HepG2 (cell line): ENCODE results near the gene KCTD14. TPM values are rescaled to one million over a fixed set of nuclear protein-coding genes. Genes with fewer than 3 reads are reported as not detected.
A peak's percentile ranks its signal among the peaks of the same experiment; 100 is the strongest.

Source experiments
- ATAC-seq: fragments of 200-7000 bp; cut with Tn5 transposase; 3 replicates; pipeline ENCODE4 v1.9.1; 2020; ENCODE audit warnings: mild to moderate bottlenecking, moderate library complexity
- BruUV-seq: library from RNA; stranded (reverse); fragments of 400-500 nt; replicated peaks from 2 replicates; lab custom pipeline; 2021; lab: Mats Ljungman, UMichigan
- CTCF ChIA-PET: fragments of 300-600 bp; formaldehyde crosslinking; extraction: SDS; loops from one replicate; lab custom pipeline; 2021; ENCODE audit warnings: low total read pairs, inconsistent platforms, low intra/inter-chr PET ratio; lab: Yijun Ruan, JAX
- POLR2A ChIA-PET: fragments of 350-600 bp; sonication (Branson Sonifier 250); formaldehyde crosslinking; loops from one replicate; lab custom pipeline; 2020; ENCODE audit warnings: antibody characterized with exemption, inconsistent platforms; lab: Yijun Ruan, JAX
- DNase-seq: peaks from one replicate; pipeline ENCODE4 v3.0.0-alpha.2; 2015; ENCODE audit warnings: low spot score
- FAIRE-seq: peaks from 3 replicates; lab custom pipeline; 2011; peaks lifted over from hg19 to GRCh38; lab: Jason Lieb, UNC
- H2AFZ ChIP-seq: one replicate; pipeline ENCODE4 v1.6.1; 2011; ENCODE audit warnings: low read length, inconsistent platforms
- H3K27ac ChIP-seq: fragments of 300-600 bp; 3 replicates; pipeline ENCODE4 v1.8.0; 2011; ENCODE audit warnings: mixed run types, mild to moderate bottlenecking, mixed read lengths, low read length, inconsistent platforms; ENCODE audit not compliant: insufficient read depth; ENCODE audit errors: extremely low read length
- H3K27me3 ChIP-seq, 2 experiments: fragments of 200-600 bp in 1 of 2; 2 replicates in 1 of 2; 3 replicates in 1 of 2; pipeline versions ENCODE4 v1.6.0 to v1.8.0; 2011; ENCODE audit warnings: low read length in 2 of 2, mild to moderate bottlenecking in 2 of 2, moderate library complexity in 2 of 2, inconsistent platforms in 1 of 2; ENCODE audit not compliant: insufficient read depth in 2 of 2, control insufficient read depth in 1 of 2
- H3K36me3 ChIP-seq, 2 experiments: fragments of 200-600 bp in 1 of 2; replicated peaks in 1 of 2; 2 replicates in 1 of 2; 3 replicates in 1 of 2; pipeline versions ENCODE4 v1.5.1 to v1.8.0; 2011; ENCODE audit warnings: low read length in 2 of 2, inconsistent platforms in 1 of 2; ENCODE audit not compliant: insufficient read depth in 2 of 2, control insufficient read depth in 1 of 2
- H3K4me1 ChIP-seq: 2 replicates; pipeline ENCODE4 v1.5.1; 2012; ENCODE audit warnings: low read length, inconsistent platforms; ENCODE audit not compliant: insufficient read depth
- H3K4me2 ChIP-seq: 2 replicates; pipeline ENCODE4 v1.6.0; 2011; ENCODE audit warnings: low read depth, low read length, inconsistent platforms
- H3K4me3 ChIP-seq, 3 experiments: fragments of 200-600 bp in 1 of 3; sonication (generic), shearing (Covaris generic) in 1 of 3; replicated peaks in 1 of 3; 2 replicates each; pipeline ENCODE4 v1.5.1; 2011 to 2016; ENCODE audit warnings: low read length in 3 of 3, inconsistent platforms in 2 of 3, low read depth in 2 of 3, mild to moderate bottlenecking in 2 of 3, control low read depth in 1 of 3, mixed read lengths in 1 of 3; ENCODE audit not compliant: insufficient read depth in 1 of 3
- H3K79me2 ChIP-seq: one replicate; pipeline ENCODE4 v1.6.1; 2011; ENCODE audit warnings: low read length, inconsistent platforms; ENCODE audit not compliant: insufficient read depth
- H3K9ac ChIP-seq: 2 replicates; pipeline ENCODE4 v1.6.0; 2011; ENCODE audit warnings: mild to moderate bottlenecking, low read depth, low read length, inconsistent platforms; ENCODE audit not compliant: insufficient read depth
- H3K9me3 ChIP-seq: 2 replicates; pipeline ENCODE4 v1.5.1; 2012; ENCODE audit warnings: mild to moderate bottlenecking, low read length
- H4K20me1 ChIP-seq: 2 replicates; pipeline ENCODE4 v1.6.0; 2011; ENCODE audit warnings: inconsistent platforms, mild to moderate bottlenecking, low read length, moderate library complexity; ENCODE audit not compliant: insufficient read depth
- ADNP ChIP-seq: sonication (generic); formaldehyde crosslinking; IDR thresholded peaks from 2 replicates; pipeline ENCODE4 v1.4.0; 2020; ENCODE audit warnings: missing genetic modification reagents
- ARID3A ChIP-seq: IDR thresholded peaks from 2 replicates; pipeline ENCODE4 v1.6.1; 2012; ENCODE audit warnings: low read depth, low read length, improper control_type of control experiment
- ATM ChIP-seq: fragments of 450-650 bp; IDR thresholded peaks from 2 replicates; pipeline ENCODE4 v1.7.1; 2017; ENCODE audit warnings: mild to moderate bottlenecking, borderline replicate concordance
- DR1 ChIP-seq: sonication (generic); formaldehyde crosslinking; IDR thresholded peaks from 2 replicates; pipeline ENCODE4 v1.8.0; 2021; ENCODE audit warnings: mild to moderate bottlenecking, missing genetic modification reagents, inconsistent platforms
- HMG20A ChIP-seq: IDR thresholded peaks from 2 replicates; pipeline ENCODE4 v1.6.1; 2016; ENCODE audit warnings: borderline replicate concordance
- MLXIP ChIP-seq: sonication (generic); formaldehyde crosslinking; IDR thresholded peaks from 2 replicates; pipeline ENCODE4 v1.9.0; 2021; ENCODE audit warnings: missing genetic modification reagents, borderline replicate concordance
- PAX8 ChIP-seq: sonication (generic); formaldehyde crosslinking; IDR thresholded peaks from 2 replicates; pipeline ENCODE4 v1.8.0; 2022; ENCODE audit warnings: mild to moderate bottlenecking, missing genetic modification reagents, borderline replicate concordance
- ZFAT ChIP-seq: sonication (generic); formaldehyde crosslinking; conservative IDR thresholded peaks from 2 replicates; pipeline ENCODE4 v1.8.1; 2023; ENCODE audit warnings: missing genetic modification reagents, inconsistent platforms
- ZNF234 ChIP-seq: sonication (generic); formaldehyde crosslinking; conservative IDR thresholded peaks from 2 replicates; pipeline ENCODE4 v1.5.1; 2020; ENCODE audit warnings: mild to moderate bottlenecking, missing genetic modification reagents
- ZNF264 ChIP-seq: sonication (generic); formaldehyde crosslinking; IDR thresholded peaks from 2 replicates; pipeline ENCODE4 v1.4.0; 2020; ENCODE audit warnings: missing genetic modification reagents
- ZNF274 ChIP-seq: sonication (generic); formaldehyde crosslinking; IDR thresholded peaks from 2 replicates; pipeline ENCODE4 v1.5.1; 2020; ENCODE audit warnings: mild to moderate bottlenecking, missing genetic modification reagents
- ZNF563 ChIP-seq: sonication (generic); formaldehyde crosslinking; IDR thresholded peaks from 2 replicates; pipeline ENCODE4 v1.8.0; 2022; ENCODE audit warnings: mild to moderate bottlenecking, moderate library complexity, missing genetic modification reagents
- ZNF569 ChIP-seq: sonication (generic); formaldehyde crosslinking; IDR thresholded peaks from 2 replicates; pipeline ENCODE4 v1.5.0; 2020; ENCODE audit warnings: mild to moderate bottlenecking, missing genetic modification reagents, moderate library complexity, borderline replicate concordance
- ZNF713 ChIP-seq: sonication (generic); formaldehyde crosslinking; IDR thresholded peaks from 2 replicates; pipeline ENCODE4 v1.4.0; 2020; ENCODE audit warnings: mild to moderate bottlenecking, missing genetic modification reagents
- ZNF75D ChIP-seq: sonication (generic); formaldehyde crosslinking; IDR thresholded peaks from 2 replicates; pipeline ENCODE4 v1.8.1; 2023; ENCODE audit warnings: missing genetic modification reagents, mild to moderate bottlenecking, borderline replicate concordance
- ZNF792 ChIP-seq: IDR thresholded peaks from 2 replicates; pipeline ENCODE4 v1.6.1; 2016
- ZSCAN20 ChIP-seq: sonication (generic); formaldehyde crosslinking; IDR thresholded peaks from 2 replicates; pipeline ENCODE4 v1.4.0; 2020; ENCODE audit warnings: missing genetic modification reagents, mild to moderate bottlenecking, borderline replicate concordance
- WGBS: methylation state at CpG from one replicate; pipeline ENCODE4 v1.1.6; 2017; ENCODE audit warnings: low lambda C conversion rate; 5-methylcytosine and 5-hydroxymethylcytosine counted together
- in situ Hi-C: cut with HindIII; loops from 2 replicates; pipeline ENCODE4 v1.10.0; 2017; ENCODE audit warnings: low pct_unique_long_range_greater_than_20kb; ENCODE audit not compliant: extremely low pct_ligation_motif_present
- intact Hi-C: fragments of 100-400 bp; cut with micrococcal nuclease; formaldehyde crosslinking; loops from one replicate; pipeline ENCODE4 v1.10.0; 2022; ENCODE audit not compliant: unreplicated experiment
- polyA plus RNA-seq, 8 experiments: library from polyadenylated mRNA; depleted of rRNA in 3 of 8; stranded (reverse) in 7 of 8; unstranded in 1 of 8; fragments of >200 nt; fragmentation: Illumina TruSeq in 4 of 8; extraction: Trizol in 4 of 8; gene quantifications; 2 replicates each; pipeline versions ENCODE4 v1.2.1 to v1.2.3, GENCODE V29; 2011 to 2016; ENCODE audit warnings: low read depth in 4 of 8, missing spikeins in 1 of 8, mixed read lengths in 1 of 8; ENCODE audit not compliant: insufficient read depth in 1 of 8
- total RNA-seq, 5 experiments: library from RNA; depleted of rRNA; stranded (reverse); fragments of >200 nt; fragmentation: Illumina TruSeq; extraction: Trizol; gene quantifications; 2 replicates each; pipeline ENCODE4 v1.2.3, GENCODE V29; 2016; ENCODE audit warnings: low read depth in 1 of 5

KCTD14 gene
- total and polyA plus RNA-seq, 2 of the 13 experiments (the other 11 are each of a cell fraction or from before 2014, with no cell fraction given) = 10.3 to 15.6 TPM

- TF ChIP-seq ZNF569 (CRISPR knock-in tag) (no peak), ARID3A (no peak), ZSCAN20 (CRISPR knock-in tag) (no peak), HMG20A (CRISPR knock-in tag) (peak; percentile 14; the same call in 1 of the 2 replicates), ZFAT (no peak)
Measured at GRCh38 chr11:78044706-78045105, 21.6 kb upstream of the KCTD14 start (continued).

GRCh38 chr11:78041843-78042440 lies 18.9 kb upstream of the KCTD14 start:
- no peak overlapping the region for H3K4me2 ChIP-seq
- DNase-seq = no peak
- H3K9me3 ChIP-seq = no peaks in the 10 kb centered on the region
- in situ Hi-C loops = no loop called here
- ATAC-seq = no peak
- H3K36me3 ChIP-seq = no peaks in the 10 kb centered on the region
- intact Hi-C loops = no loop called here
- no peak for FAIRE-seq
- H3K9ac ChIP-seq = no peak overlapping the region
- H2AFZ ChIP-seq = no peak overlapping the region
- TF ChIP-seq ZNF274 (CRISPR knock-in tag) (no peak), ADNP (CRISPR knock-in tag) (no peak), ATM (no peak), ZNF563 (no peak), DR1 (CRISPR knock-in tag) (no peak), MLXIP (no peak), ZNF713 (CRISPR knock-in tag) (no peak), PAX8 (no peak), ZNF234 (CRISPR knock-in tag) (no peak), ZNF75D (no peak), ZNF792 (CRISPR knock-in tag) (no peak), ZNF264 (no peak)
- no peak overlapping the region for H3K4me3 ChIP-seq
- H4K20me1 ChIP-seq = no peaks in the 10 kb centered on the region
- 92% methylated on average over 12 of the region's 14 CpGs for WGBS
- no peaks in the 10 kb centered on the region for H3K79me2 ChIP-seq
- ChIA-PET CTCF (no interaction called here), POLR2A (interaction anchor here (1.0 to 3.1 kb wide), 2 partner anchors 8 to 47 kb away, joined by 3 to 25 read pairs; partner anchors contain the start of gene INTS4)
- H3K27me3 ChIP-seq = no peaks in the 10 kb centered on the region
- peaks cover 80% of the 10 kb centered on the region for H3K4me1 ChIP-seq
- BruUV-seq = no TSS peak
- no peak overlapping the region for H3K27ac ChIP-seq
